GM18498 (cell line): Measurements from ENCODE around the gene RFX3.
A peak's percentile ranks its signal among the peaks of the same experiment; 100 is the strongest.

Experiments used
- ATAC-seq: cut with Tn5 transposase; IDR thresholded peaks from one replicate; pipeline ENCODE4 v1.9.1; 2021; ENCODE audit warnings: mild to moderate bottlenecking, moderate library complexity; ENCODE audit not compliant: unreplicated experiment

RFX3 gene

GRCh38 chr9:3435732-3436131 is 90.1 kb downstream of the RFX3 start:
- no peak for ATAC-seq

- ATAC-seq, result no peak
Measured at GRCh38 chr9:3434594-3434993, 91.2 kb downstream of the RFX3 start.

DNA sequence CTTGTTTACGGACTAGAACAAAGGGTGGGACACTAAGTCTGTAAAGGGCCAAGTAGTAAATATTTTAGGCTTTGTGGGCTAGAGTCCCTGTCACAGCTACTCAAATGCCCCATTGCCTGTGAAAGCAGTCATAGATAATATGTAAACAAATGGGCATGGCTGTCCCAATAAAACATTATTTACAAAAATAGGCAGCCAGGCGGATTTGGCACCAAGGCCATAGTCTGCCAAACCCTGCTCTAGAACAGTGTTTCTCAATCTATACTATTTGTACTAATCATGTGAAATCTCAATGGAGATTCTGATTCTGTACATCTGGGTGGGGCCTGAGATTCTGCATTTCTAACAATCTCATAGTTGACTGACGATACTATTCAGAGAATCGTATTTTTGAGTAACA is 92.0 kb downstream of the RFX3 start:
- no peak for ATAC-seq

DNA sequence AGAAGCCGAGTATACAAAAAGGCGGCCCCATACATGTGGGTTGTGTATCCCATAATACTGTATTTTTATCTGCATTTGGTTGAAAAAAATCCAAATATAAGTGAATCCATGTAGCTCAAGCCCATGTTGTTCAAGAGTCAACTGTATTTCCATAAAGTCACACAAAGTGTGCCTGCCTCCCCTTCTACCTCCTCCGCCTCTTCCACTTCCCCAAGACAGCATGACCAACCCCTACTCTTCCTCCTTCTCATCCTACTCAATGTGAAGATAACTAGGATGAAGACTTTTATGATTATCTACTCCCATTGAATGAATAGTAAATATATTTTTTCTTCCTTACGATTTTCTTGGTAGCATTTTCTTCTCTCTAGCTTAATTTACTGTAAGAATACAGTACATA is 92.7 kb downstream of the RFX3 start:
- no peak for ATAC-seq

DNA sequence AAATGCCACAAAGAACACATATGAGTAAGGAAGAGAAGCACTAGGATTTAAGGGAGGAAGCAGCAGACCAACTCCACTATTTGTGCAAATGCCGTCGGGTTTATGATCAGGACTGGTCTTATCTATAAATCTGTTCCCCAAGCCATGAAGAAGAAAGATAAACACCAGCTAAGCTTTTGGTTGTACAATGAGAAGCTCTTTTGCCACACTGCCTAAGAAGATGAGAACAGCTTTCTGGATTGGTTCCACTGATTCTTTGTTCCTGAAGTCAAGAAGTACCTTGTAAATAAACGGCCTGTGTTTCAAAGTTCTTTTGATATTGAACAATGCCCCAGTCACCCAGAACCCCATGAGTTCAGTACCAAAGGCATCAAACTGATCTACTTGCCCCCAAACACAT is 93.9 kb downstream of the RFX3 start:
- ATAC-seq, result no peak

GRCh38 chr9:3419893-3420292 is 105.9 kb downstream of the RFX3 start:
- ATAC-seq, result no peak

DNA sequence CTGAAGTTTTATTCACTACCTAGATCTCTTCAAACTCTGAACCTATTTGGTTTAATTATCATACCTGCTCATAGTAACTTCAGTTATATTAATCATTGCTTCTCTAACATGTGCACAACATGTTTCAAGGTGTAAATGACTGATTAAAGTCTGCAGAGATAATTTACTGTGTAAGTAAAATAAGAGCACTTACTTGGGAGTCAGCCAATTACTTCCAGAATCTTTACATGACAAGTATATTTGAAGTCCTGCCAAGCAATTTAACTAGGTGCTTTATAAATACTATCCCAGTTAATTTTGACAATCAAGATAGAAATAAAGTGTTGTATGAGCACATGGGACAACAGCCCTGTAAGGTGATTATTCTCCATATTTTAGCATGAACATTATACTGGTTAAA is 109.9 kb downstream of the RFX3 start:
- ATAC-seq, result no peak

DNA sequence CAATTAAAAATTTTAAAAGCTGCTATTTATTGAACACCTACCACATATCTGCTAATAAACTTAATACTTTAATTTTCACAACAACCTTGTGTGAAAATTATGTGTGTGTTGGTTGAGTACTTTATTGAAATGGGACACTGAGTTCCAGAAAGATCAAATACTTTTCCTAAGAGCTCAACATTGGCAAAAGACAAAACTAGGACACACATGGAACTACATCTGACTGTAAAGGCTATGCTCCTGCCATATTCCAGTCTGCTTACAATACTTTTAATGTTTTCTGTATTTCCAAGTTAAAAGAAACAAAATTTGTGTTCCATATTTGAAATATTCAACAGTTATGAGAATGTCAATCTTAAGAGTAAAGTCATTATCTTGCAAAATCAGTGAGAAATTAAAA is 111.8 kb downstream of the RFX3 start:
- no peak for ATAC-seq

DNA sequence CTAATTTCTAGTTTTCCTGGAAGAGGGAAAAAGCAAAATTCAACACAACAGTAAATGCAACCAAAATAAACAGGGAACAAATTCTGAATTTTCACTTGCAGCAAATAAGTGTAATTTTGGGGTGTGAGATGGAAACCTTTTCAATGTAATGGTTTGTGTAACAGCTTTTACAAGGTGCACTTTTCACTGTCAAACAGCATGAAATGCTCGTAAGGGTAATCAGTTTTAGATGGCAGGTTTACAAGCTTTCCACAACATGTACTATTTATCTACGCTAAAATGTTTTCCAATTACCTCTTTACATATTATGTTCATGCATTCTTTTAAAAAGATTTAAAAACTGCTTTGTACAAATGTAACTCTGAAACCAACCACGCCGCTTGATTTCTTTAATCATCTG is 115.3 kb downstream of the RFX3 start:
- no peak for ATAC-seq

GRCh38 chr9:3409453-3409852 is 116.3 kb downstream of the RFX3 start:
- no peak for ATAC-seq

DNA sequence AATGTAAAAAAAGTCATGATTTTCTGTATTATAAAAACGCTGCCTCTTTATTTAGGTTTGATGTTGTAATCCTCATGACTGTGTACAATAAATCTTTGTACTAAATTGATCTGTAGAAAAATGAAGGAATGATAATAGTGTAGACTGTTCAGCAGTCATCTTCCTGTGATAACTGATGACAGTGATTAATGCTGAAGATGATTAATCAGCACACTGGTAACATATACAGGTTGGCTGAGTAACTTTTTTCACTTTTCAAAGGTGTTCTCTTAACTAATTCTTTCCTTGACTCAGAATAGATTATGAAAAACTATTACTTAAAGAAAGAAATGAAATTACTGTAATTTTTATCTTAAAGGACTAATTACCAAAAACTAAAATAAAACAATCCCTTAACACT is 122.5 kb downstream of the RFX3 start:
- ATAC-seq, result no peak

- ATAC-seq, result no peak
Measured at GRCh38 chr9:3401221-3401954, 124.4 kb downstream of the RFX3 start.

DNA sequence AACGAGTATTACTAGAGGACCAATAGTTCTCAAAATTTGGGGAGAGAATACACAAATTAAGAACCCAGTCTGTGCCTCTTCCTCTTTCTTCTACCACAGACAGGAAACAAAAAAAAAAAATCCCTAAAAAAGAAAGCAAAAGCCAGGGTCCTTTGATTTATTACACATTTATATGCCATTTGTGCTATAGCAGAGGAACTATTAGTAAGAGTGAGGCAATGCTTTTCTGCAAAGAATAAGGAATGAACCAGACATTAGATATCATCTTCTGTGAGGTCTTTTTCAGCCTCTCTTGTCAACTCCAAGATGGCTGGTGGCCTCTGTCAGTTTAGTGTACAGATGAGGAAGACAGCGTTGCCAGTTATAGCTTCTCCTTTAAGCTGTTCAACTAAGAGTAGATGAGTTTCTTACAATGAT is 127.6 kb downstream of the RFX3 start:
- ATAC-seq, result peak; percentile 74

- ATAC-seq, result peak; percentile 43
Measured at GRCh38 chr9:3397766-3398165, 128.0 kb downstream of the RFX3 start.

GRCh38 chr9:3391414-3391813 is 134.4 kb downstream of the RFX3 start:
- no peak for ATAC-seq

- no peak for ATAC-seq
Measured at GRCh38 chr9:3386753-3387152, 139.0 kb downstream of the RFX3 start.

GRCh38 chr9:3385871-3386270 is 139.9 kb downstream of the RFX3 start:
- ATAC-seq, result peak; percentile 96

GRCh38 chr9:3371842-3372241 is 154.0 kb downstream of the RFX3 start:
- no peak for ATAC-seq

GRCh38 chr9:3370715-3371114 is 155.1 kb downstream of the RFX3 start:
- no peak for ATAC-seq

- no peak for ATAC-seq
Measured at GRCh38 chr9:3367185-3367584, 158.6 kb downstream of the RFX3 start.

- ATAC-seq, result no peak
Measured at GRCh38 chr9:3361689-3362392, 164.0 kb downstream of the RFX3 start.

DNA sequence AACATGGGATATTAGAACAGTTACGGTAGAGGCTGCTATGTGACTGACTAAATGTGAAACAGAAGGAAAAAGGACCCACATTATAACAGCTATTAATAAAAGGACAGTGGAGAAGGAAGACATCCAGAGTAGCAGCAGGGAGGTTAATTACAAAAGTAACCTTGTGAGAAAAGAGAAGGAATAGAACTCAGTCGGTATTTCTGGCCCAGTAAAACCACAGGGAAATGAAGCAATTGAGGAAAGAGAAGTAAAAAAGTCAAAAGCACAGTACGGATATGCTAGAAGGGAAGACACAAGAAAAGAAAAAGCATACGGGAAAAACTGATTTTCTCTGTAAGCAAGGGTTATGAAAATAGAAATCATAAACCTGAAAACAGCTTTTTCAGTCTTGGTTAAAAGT is 164.7 kb downstream of the RFX3 start:
- ATAC-seq, result no peak

GRCh38 chr9:3360245-3360644 is 165.6 kb downstream of the RFX3 start:
- ATAC-seq, result no peak
